HEK293T (cell line): ENCODE measurements around the gene COX6B2.

Source experiments
- BHLHE40 ChIP-seq: fragments of 450-650 bp; IDR thresholded peaks from 2 replicates; pipeline ENCODE4 v1.6.1; 2016; ENCODE audit warnings: mild to moderate bottlenecking, moderate library complexity, borderline replicate concordance
- ELF4 ChIP-seq: fragments of 450-650 bp; IDR thresholded peaks from 2 replicates; pipeline ENCODE4 v1.6.1; 2017; ENCODE audit warnings: antibody characterized with exemption
- FOXM1 ChIP-seq: fragments of 450-650 bp; IDR thresholded peaks from 2 replicates; pipeline ENCODE4 v1.6.1; 2017; ENCODE audit warnings: mild to moderate bottlenecking, borderline replicate concordance
- NFRKB ChIP-seq: fragments of 450-650 bp; IDR thresholded peaks from 2 replicates; pipeline ENCODE4 v1.6.1; 2016; ENCODE audit warnings: mild to moderate bottlenecking, moderate library complexity
- TARDBP ChIP-seq: fragments of 450-650 bp; IDR thresholded peaks from 2 replicates; pipeline ENCODE4 v1.6.1; 2016

DNA sequence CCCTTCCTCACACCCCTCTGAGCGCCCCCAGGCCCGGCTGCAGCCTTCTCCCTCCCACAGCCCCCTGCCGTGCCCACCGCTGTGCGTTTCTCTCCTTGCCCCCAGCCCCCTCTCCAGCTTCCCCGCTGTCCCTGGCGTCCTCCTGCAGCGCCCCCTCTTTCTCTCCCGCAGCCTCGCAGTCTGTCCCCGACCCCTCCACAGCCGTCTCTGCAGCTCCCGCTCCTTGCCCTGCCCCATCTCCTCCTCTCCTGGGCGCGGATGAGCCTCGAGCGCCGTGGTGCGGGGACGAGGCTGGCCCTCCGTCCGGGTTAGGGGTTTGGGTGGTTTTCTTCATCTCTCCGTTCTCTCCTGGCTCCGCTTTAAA lies 13.8 kb downstream of the COX6B2 start:
- no peak for TF ChIP-seq BHLHE40
- no peak for TF ChIP-seq NFRKB
- no peak for TF ChIP-seq TARDBP
- TF ChIP-seq FOXM1 = no peak
- TF ChIP-seq ELF4 = no peak
